Endothelial cell (in vitro differentiated cells): ENCODE data around the gene UBE2E2. TPM values are rescaled to one million over a fixed set of nuclear protein-coding genes. Genes with fewer than 3 reads are reported as not detected.

Experiments used
- DNase-seq: peaks from one replicate; pipeline ENCODE4 v3.0.0; 2021; ENCODE audit warnings: low spot score
- H3K27ac Mint-ChIP-seq: one replicate; pipeline ENCODE4 v1.8.0; 2021; ENCODE audit warnings: mixed read lengths, inconsistent platforms; ENCODE audit not compliant: unreplicated experiment
- H3K27me3 Mint-ChIP-seq: one replicate; pipeline ENCODE4 v1.8.0; 2021; ENCODE audit warnings: mild to moderate bottlenecking, moderate library complexity, mixed read lengths, inconsistent platforms; ENCODE audit not compliant: unreplicated experiment
- H3K36me3 Mint-ChIP-seq: one replicate; pipeline ENCODE4 v1.8.0; 2021; ENCODE audit warnings: mild to moderate bottlenecking, low read depth, mixed read lengths, inconsistent platforms; ENCODE audit not compliant: unreplicated experiment
- H3K4me1 Mint-ChIP-seq: one replicate; pipeline ENCODE4 v1.8.0; 2021; ENCODE audit warnings: mild to moderate bottlenecking, mixed read lengths, inconsistent platforms; ENCODE audit not compliant: unreplicated experiment
- H3K4me3 Mint-ChIP-seq: one replicate; pipeline ENCODE4 v1.8.0; 2021; ENCODE audit warnings: mild to moderate bottlenecking, mixed read lengths, inconsistent platforms; ENCODE audit not compliant: unreplicated experiment
- H3K9me3 Mint-ChIP-seq: one replicate; pipeline ENCODE4 v1.8.0; 2021; ENCODE audit warnings: mixed read lengths, inconsistent platforms; ENCODE audit not compliant: unreplicated experiment
- CTCF ChIP-seq: fragments of 200-600 bp; sonication (generic); IDR thresholded peaks from one replicate; pipeline ENCODE4 v1.5.0; 2021; ENCODE audit warnings: antibody characterized with exemption; ENCODE audit not compliant: unreplicated experiment
- total RNA-seq: library from RNA; stranded (reverse); fragmentation: NEBNext Ultra II Directional; extraction: Animal tissue kit (Norgen Biotek cat#: 25700); gene quantifications from one replicate; pipeline ENCODE4 v1.2.1, GENCODE V29; 2021; ENCODE audit not compliant: unreplicated experiment

The UBE2E2 gene
- total RNA-seq, 1 donor from 2014 or later: 46.9 TPM

- no peak for DNase-seq
- Mint-ChIP-seq H3K9me3 (no peaks in the 10 kb centered on the region), H3K36me3 (peaks cover 8% of the 10 kb centered on the region), H3K27me3 (peaks cover 9% of the 10 kb centered on the region), H3K27ac (no peak overlapping the region), H3K4me3 (no peak overlapping the region), H3K4me1 (peaks cover 12% of the 10 kb centered on the region)
- TF ChIP-seq CTCF: no peak
Observed at GRCh38 chr3:23206366-23206765, 3.2 kb downstream of the UBE2E2 start.

GRCh38 chr3:23209103-23209502 lies 6.0 kb downstream of the UBE2E2 start:
- peaks cover 5% of the 10 kb centered on the region for H3K27me3 Mint-ChIP-seq
- H3K4me1 Mint-ChIP-seq: peaks cover 6% of the 10 kb centered on the region
- TF ChIP-seq CTCF: no peak
- no peak overlapping the region for H3K4me3 Mint-ChIP-seq
- H3K9me3 Mint-ChIP-seq: no peaks in the 10 kb centered on the region
- no peak for DNase-seq
- no peak overlapping the region for H3K27ac Mint-ChIP-seq
- H3K36me3 Mint-ChIP-seq: peaks cover 4% of the 10 kb centered on the region

- H3K4me3 Mint-ChIP-seq: no peak overlapping the region
- no peak for DNase-seq
- H3K27ac Mint-ChIP-seq: no peak overlapping the region
- no peaks in the 10 kb centered on the region for H3K9me3 Mint-ChIP-seq
- H3K36me3 Mint-ChIP-seq: peaks cover 4% of the 10 kb centered on the region
- peaks cover 4% of the 10 kb centered on the region for H3K4me1 Mint-ChIP-seq
- TF ChIP-seq CTCF: no peak
- peaks cover 4% of the 10 kb centered on the region for H3K27me3 Mint-ChIP-seq
Observed at GRCh38 chr3:23209747-23210487, 6.8 kb downstream of the UBE2E2 start.

GRCh38 chr3:23213813-23214212 lies 10.7 kb downstream of the UBE2E2 start:
- H3K4me3 Mint-ChIP-seq: no peak overlapping the region
- no peaks in the 10 kb centered on the region for H3K27me3 Mint-ChIP-seq
- H3K9me3 Mint-ChIP-seq: no peaks in the 10 kb centered on the region
- no peaks in the 10 kb centered on the region for H3K4me1 Mint-ChIP-seq
- H3K27ac Mint-ChIP-seq: no peak overlapping the region
- peaks cover 4% of the 10 kb centered on the region for H3K36me3 Mint-ChIP-seq
- no peak for DNase-seq
- no peak for TF ChIP-seq CTCF

- DNase-seq: no peak
- no peaks in the 10 kb centered on the region for H3K27me3 Mint-ChIP-seq
- no peak overlapping the region for H3K27ac Mint-ChIP-seq
- H3K36me3 Mint-ChIP-seq: no peaks in the 10 kb centered on the region
- no peak for TF ChIP-seq CTCF
- no peak overlapping the region for H3K4me3 Mint-ChIP-seq
- no peaks in the 10 kb centered on the region for H3K9me3 Mint-ChIP-seq
- no peaks in the 10 kb centered on the region for H3K4me1 Mint-ChIP-seq
Observed at GRCh38 chr3:23217872-23218554, 14.9 kb downstream of the UBE2E2 start.
